Suprapubic skin (tissue), 4 donors: ENCODE data around the gene MAGEH1.
"Not testable (repeated sequence)": the region's sequence is repeated elsewhere in the genome, so short reads cannot be mapped to it uniquely, and the experiment has no call there.

Experiments
- CTCF ChIP-seq, 2 donors: fragments of 200-600 bp in 1 of 2; fragments of 450-650 bp in 1 of 2; sonication (generic) in 1 of 2; IDR thresholded peaks; one replicate each; pipeline ENCODE4 v1.5.1; 2016 to 2019; ENCODE audit warnings: antibody characterized with exemption in 2 of 2, mild to moderate bottlenecking in 1 of 2, moderate library complexity in 1 of 2
- EP300 ChIP-seq: sonication (generic); formaldehyde crosslinking; IDR thresholded peaks from one replicate; pipeline ENCODE4 v1.6.1; 2017; ENCODE audit warnings: antibody characterized with exemption
- POLR2A ChIP-seq, 2 donors: fragments of 450-650 bp; IDR thresholded peaks; one replicate each; pipeline ENCODE4 v1.6.1; 2017; ENCODE audit warnings: antibody characterized with exemption in 2 of 2, mild to moderate bottlenecking in 2 of 2, moderate library complexity in 2 of 2
- POLR2AphosphoS5 ChIP-seq, 3 donors: sonication (generic); formaldehyde crosslinking; IDR thresholded peaks; one replicate each; pipeline ENCODE4 v1.6.1; 2017; ENCODE audit warnings: antibody characterized with exemption in 3 of 3

- not testable (repeated sequence) for TF ChIP-seq CTCF (IDR thresholded peaks at IDR 0.05); POLR2A (IDR thresholded peaks at IDR 0.05); POLR2AphosphoS5 (IDR thresholded peaks at IDR 0.05); EP300
Observed at GRCh38 chrX:55459426-55459825, 7.5 kb downstream of the MAGEH1 start.
